SK-N-SH (cell line): ENCODE measurements around the gene LRTM1. TPM values are rescaled to one million over a fixed set of nuclear protein-coding genes. Genes with fewer than 3 reads are reported as not detected.

Experiments used
- CTCF ChIA-PET: fragments of 300-600, 350-600 bp; formaldehyde crosslinking; extraction: SDS; loops from one replicate; lab custom pipeline; 2021; lab: Yijun Ruan, JAX
- POLR2A ChIA-PET: fragments of 350-600 bp; sonication (Branson Sonifier 250); formaldehyde crosslinking; extraction: SDS; loops from one replicate; lab custom pipeline; 2020; ENCODE audit warnings: antibody characterized with exemption, inconsistent platforms; lab: Yijun Ruan, JAX
- DNase-seq: peaks from one replicate; pipeline ENCODE4 v3.0.0; 2012
- H2AFZ ChIP-seq: fragments of 200-600 bp; sonication (generic); 2 replicates; pipeline ENCODE4 v1.8.1; 2016; ENCODE audit warnings: antibody characterized with exemption, mild to moderate bottlenecking, low read depth
- H3F3A ChIP-seq: fragments of 200-600 bp; sonication (generic); replicated peaks from 2 replicates; pipeline ENCODE3; 2016; ENCODE audit warnings: antibody characterized with exemption, mild to moderate bottlenecking; ENCODE audit not compliant: insufficient read depth
- H3K27ac ChIP-seq, 2 experiments: fragments of 200-500 bp in 1 of 2; fragments of 200-600 bp in 1 of 2; sonication (Bioruptor generic) in 1 of 2; sonication (generic), shearing (Covaris generic) in 1 of 2; 2 replicates each; pipeline versions ENCODE4 v1.5.1 to v1.6.1; 2014 to 2016; ENCODE audit warnings: low read depth in 2 of 2, inconsistent platforms in 1 of 2, low read length in 1 of 2, mild to moderate bottlenecking in 1 of 2, mixed read lengths in 1 of 2
- H3K27me3 ChIP-seq: fragments of 200-600 bp; sonication (generic), shearing (Covaris generic); 2 replicates; pipeline ENCODE4 v1.6.1; 2016; ENCODE audit warnings: mixed run types; ENCODE audit not compliant: insufficient read depth
- H3K36me3 ChIP-seq, 2 experiments: fragments of 200-500 bp in 1 of 2; fragments of 200-600 bp in 1 of 2; sonication (Bioruptor generic) in 1 of 2; sonication (generic) in 1 of 2; replicated peaks in 1 of 2; 2 replicates each; pipeline versions ENCODE3 to v1.5.1; 2014 to 2016; ENCODE audit warnings: low read length in 1 of 2, mild to moderate bottlenecking in 1 of 2; ENCODE audit not compliant: insufficient read depth in 2 of 2, control insufficient read depth in 1 of 2
- H3K4me1 ChIP-seq, 2 experiments: fragments of 200-500 bp in 1 of 2; fragments of 200-600 bp in 1 of 2; sonication (Bioruptor generic) in 1 of 2; sonication (generic), shearing (Covaris generic) in 1 of 2; 2 replicates each; pipeline versions ENCODE4 v1.5.1 to v1.6.1; 2014 to 2016; ENCODE audit warnings: low read depth in 1 of 2, low read length in 1 of 2, mixed run types in 1 of 2; ENCODE audit not compliant: insufficient read depth in 2 of 2, control insufficient read depth in 1 of 2
- H3K4me2 ChIP-seq: fragments of 200-600 bp; sonication (generic), shearing (Covaris generic); 2 replicates; pipeline ENCODE4 v1.6.1; 2017; ENCODE audit warnings: mixed run types
- H3K4me3 ChIP-seq, 2 experiments: fragments of 200-500 bp in 1 of 2; fragments of 200-600 bp in 1 of 2; sonication (Bioruptor generic) in 1 of 2; sonication (generic), shearing (Covaris generic) in 1 of 2; 2 replicates each; pipeline versions ENCODE4 v1.5.1 to v1.8.1; 2014 to 2016; ENCODE audit warnings: low read depth in 2 of 2, inconsistent platforms in 1 of 2, low read length in 1 of 2, mild to moderate bottlenecking in 1 of 2, mixed read lengths in 1 of 2, moderate library complexity in 1 of 2
- H3K79me2 ChIP-seq: fragments of 200-600 bp; sonication (generic); 2 replicates; pipeline ENCODE4 v1.8.1; 2017; ENCODE audit warnings: mild to moderate bottlenecking; ENCODE audit not compliant: insufficient read depth
- H3K9ac ChIP-seq: fragments of 200-600 bp; sonication (generic); 2 replicates; pipeline ENCODE4 v1.6.1; 2017; ENCODE audit warnings: mixed run types
- H3K9me2 ChIP-seq: fragments of 200-600 bp; sonication (generic); 2 replicates; pipeline ENCODE4 v1.6.1; 2017; ENCODE audit warnings: mixed run types
- H3K9me3 ChIP-seq: fragments of 200-600 bp; sonication (generic); 2 replicates; pipeline ENCODE4 v1.6.1; 2017; ENCODE audit warnings: mixed run types, mild to moderate bottlenecking, moderate library complexity
- H4K20me1 ChIP-seq: fragments of 200-600 bp; sonication (generic); 2 replicates; pipeline ENCODE4 v1.6.1; 2017; ENCODE audit warnings: mild to moderate bottlenecking, mixed run types; ENCODE audit not compliant: insufficient read depth
- ELF1 ChIP-seq: IDR thresholded peaks from 2 replicates; pipeline ENCODE4 v1.4.0; 2012
- EP300 ChIP-seq, 2 experiments: IDR thresholded peaks; 2 replicates each; pipeline versions ENCODE4 v1.4.0 to v1.6.1; 2012; ENCODE audit warnings: borderline replicate concordance in 1 of 2, low read depth in 1 of 2, low read length in 1 of 2
- EZH2phosphoT487 ChIP-seq: fragments of 200-600 bp; sonication (generic); IDR thresholded peaks from 2 replicates; pipeline ENCODE4 v1.6.1; 2017; ENCODE audit warnings: low read depth, mixed run types, mild to moderate bottlenecking, antibody characterized with exemption, moderate library complexity, borderline replicate concordance
- FOXJ3 ChIP-seq: sonication (generic); formaldehyde crosslinking; IDR thresholded peaks from 2 replicates; pipeline ENCODE4 v1.5.1; 2020; ENCODE audit warnings: mild to moderate bottlenecking, missing genetic modification reagents
- FOXM1 ChIP-seq: IDR thresholded peaks from 2 replicates; pipeline ENCODE4 v1.4.0; 2012; ENCODE audit warnings: low read depth, mild to moderate bottlenecking
- GABPA ChIP-seq: IDR thresholded peaks from 2 replicates; pipeline ENCODE4 v1.4.0; 2012; ENCODE audit warnings: low read depth, mild to moderate bottlenecking
- IRF3 ChIP-seq: fragments of 150-350 bp; IDR thresholded peaks from 2 replicates; pipeline ENCODE4 v1.6.1; 2016; ENCODE audit warnings: mild to moderate bottlenecking, low read depth, low read length
- MAX ChIP-seq: IDR thresholded peaks from 2 replicates; pipeline ENCODE4 v1.4.0; 2012; ENCODE audit warnings: low read depth
- MXI1 ChIP-seq: IDR thresholded peaks from 2 replicates; pipeline ENCODE4 v1.6.1; 2012; ENCODE audit warnings: mild to moderate bottlenecking, low read depth, low read length, improper control_type of control experiment
- NRF1 ChIP-seq: IDR thresholded peaks from 2 replicates; pipeline ENCODE4 v1.6.1; 2012; ENCODE audit warnings: low read depth, mild to moderate bottlenecking, low read length
- POLR2AphosphoS5 ChIP-seq: IDR thresholded peaks from 2 replicates; pipeline ENCODE4 v1.6.1; 2012; ENCODE audit warnings: low read depth, low read length
- RFX5 ChIP-seq: IDR thresholded peaks from 2 replicates; pipeline ENCODE4 v1.6.1; 2012; ENCODE audit warnings: mild to moderate bottlenecking, improper control_type of control experiment, low read length
- SIN3A ChIP-seq: IDR thresholded peaks from 2 replicates; pipeline ENCODE4 v1.6.1; 2012; ENCODE audit warnings: low read depth, mild to moderate bottlenecking, low read length, moderate library complexity, borderline replicate concordance
- SMC3 ChIP-seq: IDR thresholded peaks from 2 replicates; pipeline ENCODE4 v1.6.1; 2012; ENCODE audit warnings: low read depth, low read length, improper control_type of control experiment
- TAF1 ChIP-seq: IDR thresholded peaks from 2 replicates; pipeline ENCODE4 v1.6.1; 2012; ENCODE audit warnings: low read depth, mild to moderate bottlenecking, low read length, moderate library complexity, borderline replicate concordance
- TEAD4 ChIP-seq: IDR thresholded peaks from 2 replicates; pipeline ENCODE4 v1.4.0; 2012; ENCODE audit warnings: mild to moderate bottlenecking, borderline replicate concordance; ENCODE audit not compliant: insufficient read depth
- USF1 ChIP-seq: IDR thresholded peaks from 2 replicates; pipeline ENCODE4 v1.4.0; 2012; ENCODE audit warnings: low read depth, borderline replicate concordance
- USF2 ChIP-seq: fragments of 150-350 bp; IDR thresholded peaks from 2 replicates; pipeline ENCODE4 v1.6.1; 2017; ENCODE audit warnings: antibody characterized with exemption, low read length, low read depth, borderline replicate concordance
- YY1 ChIP-seq: IDR thresholded peaks from 2 replicates; pipeline ENCODE4 v1.4.0; 2012; ENCODE audit warnings: low read depth, mild to moderate bottlenecking
- ZBTB33 ChIP-seq: IDR thresholded peaks from 2 replicates; pipeline ENCODE4 v1.4.0; 2012; ENCODE audit warnings: low read depth, borderline replicate concordance
- WGBS: methylation state at CpG from one replicate; pipeline ENCODE4 v1.1.6; 2017; ENCODE audit warnings: low lambda C conversion rate; 5-methylcytosine and 5-hydroxymethylcytosine counted together
- polyA plus RNA-seq, 3 experiments: library from polyadenylated mRNA; depleted of rRNA; stranded (reverse); fragments of >200 nt; gene quantifications; 2 replicates each; pipeline ENCODE4 v1.2.3, GENCODE V29; 2012

The LRTM1 gene
- polyA plus RNA-seq, 1 of the 3 experiments (the other 2 are of a cell fraction): 0.03 TPM

- ChIA-PET POLR2A (no interaction called here), CTCF (no interaction called here)
Observed at GRCh38 chr3:54977439-54977838, 49.6 kb upstream of the LRTM1 start.

More at GRCh38 chr3:54977439-54977838, 49.6 kb upstream of the LRTM1 start:
- H3K79me2 ChIP-seq: no peaks in the 10 kb centered on the region
- H3K27me3 ChIP-seq: no peaks in the 10 kb centered on the region
- no peaks in the 10 kb centered on the region for H3F3A ChIP-seq
- no peak overlapping the region for H3K9ac ChIP-seq
- WGBS: 93% methylated on average over 1 of the region's 1 CpG
- TF ChIP-seq POLR2AphosphoS5: no peak
- TF ChIP-seq EP300 (IDR thresholded peaks at IDR 0.05; ENCODE audit: borderline replicate concordance in 1 of 2, low read depth in 1 of 2, low read length in 1 of 2): no peak
- no peak for TF ChIP-seq USF1
- TF ChIP-seq NRF1: no peak
- no peak for TF ChIP-seq ZBTB33
- TF ChIP-seq RFX5: no peak
- TF ChIP-seq GABPA: no peak
- TF ChIP-seq SIN3A: no peak
- TF ChIP-seq EZH2phosphoT487: no peak
- TF ChIP-seq TEAD4: no peak
- no peak for TF ChIP-seq MXI1
- no peak for TF ChIP-seq ELF1
- no peak for TF ChIP-seq MAX
- no peak for TF ChIP-seq TAF1
- no peak for TF ChIP-seq YY1
- no peak for TF ChIP-seq USF2
- no peak for TF ChIP-seq IRF3
- TF ChIP-seq FOXJ3 (CRISPR knock-in tag): no peak
- no peak for TF ChIP-seq SMC3
- no peak for TF ChIP-seq FOXM1
- no peaks in the 10 kb centered on the region for H4K20me1 ChIP-seq
- no peak overlapping the region for H2AFZ ChIP-seq
- H3K27ac ChIP-seq: no peak overlapping the region
- H3K4me2 ChIP-seq: no peak overlapping the region
- no peak for DNase-seq
- no peaks in the 10 kb centered on the region for H3K9me2 ChIP-seq
- H3K4me1 ChIP-seq: no peaks in the 10 kb centered on the region
- H3K36me3 ChIP-seq: no peaks in the 10 kb centered on the region
- H3K4me3 ChIP-seq: no peak overlapping the region
- no peaks in the 10 kb centered on the region for H3K9me3 ChIP-seq
